HAP-1 (cell line): ENCODE results near the gene TMEM187.
A peak's percentile ranks its signal among the peaks of the same experiment; 100 is the strongest.

Experiments used
- DNase-seq, 2 experiments: peaks; one replicate each; pipeline ENCODE4 v3.0.0-alpha.2; 2016 to 2020; ENCODE audit warnings: low spot score in 2 of 2
- H3K27me3 ChIP-seq: fragments of 250-450 bp; sonication (Bioruptor Pico); 2 replicates; pipeline ENCODE4 v1.5.1; 2020; ENCODE audit warnings: low read depth, mild to moderate bottlenecking, moderate library complexity
- H3K36me3 ChIP-seq: fragments of 250-450 bp; sonication (Bioruptor Pico); replicated peaks from 2 replicates; pipeline ENCODE4 v1.5.1; 2020; ENCODE audit warnings: mild to moderate bottlenecking
- H3K4me1 ChIP-seq: fragments of 250-450 bp; sonication (Bioruptor Pico); 2 replicates; pipeline ENCODE4 v1.5.1; 2020; ENCODE audit warnings: mild to moderate bottlenecking
- H3K4me3 ChIP-seq: fragments of 250-450 bp; sonication (Bioruptor Pico); 2 replicates; pipeline ENCODE4 v1.5.1; 2020; ENCODE audit warnings: mild to moderate bottlenecking, moderate library complexity
- H3K9me3 ChIP-seq: fragments of 250-450 bp; sonication (Bioruptor Pico); 2 replicates; pipeline ENCODE4 v1.5.1; 2020; ENCODE audit warnings: mild to moderate bottlenecking, moderate library complexity
- in situ Hi-C: fragments of 300-500 bp; cut with MboI; formaldehyde crosslinking; loops from 3 replicates; pipeline ENCODE4 v1.14.3; 2020; ENCODE audit warnings: low sequenced_read_pairs, inconsistent platforms, mixed read lengths

TMEM187 gene

GRCh38 chrX:154022108-154022507 is 49.6 kb downstream of the TMEM187 start:
- Histone ChIP-seq H3K4me1 (peaks cover 48% of the 10 kb centered on the region), H3K36me3 (peaks cover 23% of the 10 kb centered on the region), H3K4me3 (no peak overlapping the region), H3K9me3 (no peaks in the 10 kb centered on the region), H3K27me3 (no peaks in the 10 kb centered on the region)
- in situ Hi-C loops, result loop anchor here (25.0 kb wide), 2 partner anchors 315 to 515 kb away; partner anchors contain the start of genes G6PD and IKBKG
- DNase-seq, result peak in 1 of 2 experiments; percentile 31

- in situ Hi-C loops, result loop anchor here (25.0 kb wide), 2 partner anchors 314 to 514 kb away; partner anchors contain the start of genes G6PD and IKBKG
- no peak for DNase-seq
- Histone ChIP-seq H3K9me3 (no peaks in the 10 kb centered on the region), H3K27me3 (no peaks in the 10 kb centered on the region), H3K36me3 (peaks cover 21% of the 10 kb centered on the region), H3K4me1 (peaks cover 44% of the 10 kb centered on the region), H3K4me3 (no peak overlapping the region)
These were observed 50.9 kb downstream of the TMEM187 start for GRCh38 chrX:154023276-154024000.

- in situ Hi-C loops, result loop anchor here (25.0 kb wide), 2 partner anchors 313 to 513 kb away; partner anchors contain the start of genes G6PD and IKBKG
- peaks cover 22% of the 10 kb centered on the region for H3K36me3 ChIP-seq
- no peak for DNase-seq
- H3K4me3 ChIP-seq, result no peak overlapping the region
- no peaks in the 10 kb centered on the region for H3K9me3 ChIP-seq
- H3K27me3 ChIP-seq, result no peaks in the 10 kb centered on the region
- peaks cover 38% of the 10 kb centered on the region for H3K4me1 ChIP-seq
These were observed 51.7 kb downstream of the TMEM187 start for GRCh38 chrX:154024271-154024670.

- no peak for DNase-seq
- in situ Hi-C loops, result no loop called here
- Histone ChIP-seq H3K9me3 (no peaks in the 10 kb centered on the region), H3K4me1 (peaks cover 35% of the 10 kb centered on the region), H3K27me3 (no peaks in the 10 kb centered on the region), H3K36me3 (peaks cover 29% of the 10 kb centered on the region), H3K4me3 (no peak overlapping the region)
These were observed 52.7 kb downstream of the TMEM187 start for GRCh38 chrX:154025230-154025629.

- H3K27me3 ChIP-seq, result no peaks in the 10 kb centered on the region
- no peaks in the 10 kb centered on the region for H3K9me3 ChIP-seq
- no peak overlapping the region for H3K4me3 ChIP-seq
- peaks cover 37% of the 10 kb centered on the region for H3K36me3 ChIP-seq
- in situ Hi-C loops, result no loop called here
- peaks cover 24% of the 10 kb centered on the region for H3K4me1 ChIP-seq
- DNase-seq, result no peak
These were observed 53.8 kb downstream of the TMEM187 start for GRCh38 chrX:154026136-154027021.

- peaks cover 44% of the 10 kb centered on the region for H3K36me3 ChIP-seq
- in situ Hi-C loops, result no loop called here
- no peak for DNase-seq
- peaks cover 18% of the 10 kb centered on the region for H3K4me1 ChIP-seq
- H3K9me3 ChIP-seq, result no peaks in the 10 kb centered on the region
- no peak overlapping the region for H3K4me3 ChIP-seq
- no peaks in the 10 kb centered on the region for H3K27me3 ChIP-seq
These were observed 54.5 kb downstream of the TMEM187 start for GRCh38 chrX:154027022-154027402.

- no peaks in the 10 kb centered on the region for H3K27me3 ChIP-seq
- peaks cover 53% of the 10 kb centered on the region for H3K36me3 ChIP-seq
- in situ Hi-C loops, result no loop called here
- no peak for DNase-seq
- H3K4me3 ChIP-seq, result no peak overlapping the region
- no peaks in the 10 kb centered on the region for H3K9me3 ChIP-seq
- peaks cover 8% of the 10 kb centered on the region for H3K4me1 ChIP-seq
These were observed 55.4 kb downstream of the TMEM187 start for GRCh38 chrX:154027986-154028385.

- Histone ChIP-seq H3K4me3 (no peak overlapping the region), H3K36me3 (peaks cover 55% of the 10 kb centered on the region), H3K9me3 (no peaks in the 10 kb centered on the region), H3K4me1 (peaks cover 1% of the 10 kb centered on the region), H3K27me3 (no peaks in the 10 kb centered on the region)
- no peak for DNase-seq
- in situ Hi-C loops, result no loop called here
These were observed 56.1 kb downstream of the TMEM187 start for GRCh38 chrX:154028502-154029184.

GRCh38 chrX:154029439-154029838 is 56.9 kb downstream of the TMEM187 start:
- H3K4me3 ChIP-seq, result no peak overlapping the region
- DNase-seq, result no peak
- in situ Hi-C loops, result no loop called here
- H3K9me3 ChIP-seq, result no peaks in the 10 kb centered on the region
- peaks cover 55% of the 10 kb centered on the region for H3K36me3 ChIP-seq
- no peaks in the 10 kb centered on the region for H3K4me1 ChIP-seq
- no peaks in the 10 kb centered on the region for H3K27me3 ChIP-seq

GRCh38 chrX:154030266-154030665 is 57.7 kb downstream of the TMEM187 start:
- no peak for DNase-seq
- Histone ChIP-seq H3K27me3 (no peaks in the 10 kb centered on the region), H3K36me3 (peaks cover 55% of the 10 kb centered on the region), H3K4me1 (no peaks in the 10 kb centered on the region), H3K9me3 (no peaks in the 10 kb centered on the region), H3K4me3 (no peak overlapping the region)
- in situ Hi-C loops, result no loop called here

GRCh38 chrX:154030715-154031305 is 58.3 kb downstream of the TMEM187 start:
- no peaks in the 10 kb centered on the region for H3K9me3 ChIP-seq
- no peak for DNase-seq
- H3K36me3 ChIP-seq, result peaks cover 55% of the 10 kb centered on the region
- in situ Hi-C loops, result no loop called here
- H3K4me1 ChIP-seq, result no peaks in the 10 kb centered on the region
- no peak overlapping the region for H3K4me3 ChIP-seq
- no peaks in the 10 kb centered on the region for H3K27me3 ChIP-seq

GRCh38 chrX:154032160-154032559 is 59.6 kb downstream of the TMEM187 start:
- Histone ChIP-seq H3K36me3 (peaks cover 52% of the 10 kb centered on the region), H3K27me3 (no peaks in the 10 kb centered on the region), H3K9me3 (no peaks in the 10 kb centered on the region), H3K4me1 (no peaks in the 10 kb centered on the region), H3K4me3 (no peak overlapping the region)
- DNase-seq, result no peak
- in situ Hi-C loops, result no loop called here

GRCh38 chrX:154032653-154033052 is 60.1 kb downstream of the TMEM187 start:
- no peaks in the 10 kb centered on the region for H3K9me3 ChIP-seq
- H3K4me1 ChIP-seq, result no peaks in the 10 kb centered on the region
- H3K36me3 ChIP-seq, result peaks cover 47% of the 10 kb centered on the region
- DNase-seq, result no peak
- in situ Hi-C loops, result no loop called here
- no peak overlapping the region for H3K4me3 ChIP-seq
- no peaks in the 10 kb centered on the region for H3K27me3 ChIP-seq
